ENCODE measurements around the gene ZNF438.
"Not testable (repeated sequence)": the region's sequence is repeated elsewhere in the genome, so short reads cannot be mapped to it uniquely, and the experiment has no call there.

ZNF438 gene

GRCh38 chr10:30795024-30795423 lies 236.6 kb downstream of the ZNF438 start:
- DNase-seq: not testable (repeated sequence)

Measured in T-helper 2 cell (primary cell).